ENCODE results near the gene PRDM11. TPM values are rescaled to one million over a fixed set of nuclear protein-coding genes. Genes with fewer than 3 reads are reported as not detected.

The PRDM11 gene
- total RNA-seq, 1 experiment from 2014 or later, result 12.6 TPM

GRCh38 chr11:45225277-45225676 is 78.8 kb downstream of the PRDM11 start:
- no peaks in the 10 kb centered on the region for H3K27me3 ChIP-seq (replicated peaks; ENCODE audit: insufficient read depth, low read depth, low read length, poor library complexity)
- no peaks in the 10 kb centered on the region for H3K36me3 ChIP-seq (ENCODE audit: insufficient read depth, low read length, poor library complexity, severe bottlenecking)
- H3K27ac ChIP-seq (ENCODE audit: low read depth, low read length, poor library complexity, severe bottlenecking), result no peak overlapping the region
- H3K4me1 ChIP-seq (ENCODE audit: insufficient read depth, low read length, poor library complexity, severe bottlenecking), result no peaks in the 10 kb centered on the region
- no peak for TF ChIP-seq CTCF (conservative IDR thresholded peaks at IDR 0.05; ENCODE audit: low read depth, low read length)
- TF ChIP-seq EZH2 (IDR thresholded peaks at IDR 0.05; ENCODE audit: borderline replicate concordance, low read depth, low read length, poor library complexity, severe bottlenecking), result no peak
- POLR2A ChIA-PET (ENCODE audit: low non-redundant PET), result no interaction called here
- DNase-seq (ENCODE audit: low spot score), result no peak
- CTCF ChIA-PET, result no interaction called here
- no TSS peak for BruUV-seq (replicated peaks)
- intact Hi-C loops (cut with micrococcal nuclease; ENCODE audit: unreplicated experiment), result no loop called here
- no peak overlapping the region for H3K4me3 ChIP-seq (ENCODE audit: low read depth, low read length, poor library complexity, severe bottlenecking)
- no peaks in the 10 kb centered on the region for H3K9me3 ChIP-seq (ENCODE audit: low read depth, low read length, poor library complexity, severe bottlenecking)

- CTCF ChIA-PET, result no interaction called here
- no peak overlapping the region for H3K4me3 ChIP-seq (ENCODE audit: low read depth, low read length, poor library complexity, severe bottlenecking)
- POLR2A ChIA-PET (ENCODE audit: low non-redundant PET), result no interaction called here
- H3K4me1 ChIP-seq (ENCODE audit: insufficient read depth, low read length, poor library complexity, severe bottlenecking), result no peaks in the 10 kb centered on the region
- H3K9me3 ChIP-seq (ENCODE audit: low read depth, low read length, poor library complexity, severe bottlenecking), result no peaks in the 10 kb centered on the region
- H3K27ac ChIP-seq (ENCODE audit: low read depth, low read length, poor library complexity, severe bottlenecking), result no peak overlapping the region
- intact Hi-C loops (cut with micrococcal nuclease; ENCODE audit: unreplicated experiment), result no loop called here
- no peak for DNase-seq (ENCODE audit: low spot score)
- no peak for TF ChIP-seq CTCF (conservative IDR thresholded peaks at IDR 0.05; ENCODE audit: low read depth, low read length)
- TF ChIP-seq EZH2 (IDR thresholded peaks at IDR 0.05; ENCODE audit: borderline replicate concordance, low read depth, low read length, poor library complexity, severe bottlenecking), result no peak
- H3K27me3 ChIP-seq (replicated peaks; ENCODE audit: insufficient read depth, low read depth, low read length, poor library complexity), result no peaks in the 10 kb centered on the region
- no TSS peak for BruUV-seq (replicated peaks)
- no peaks in the 10 kb centered on the region for H3K36me3 ChIP-seq (ENCODE audit: insufficient read depth, low read length, poor library complexity, severe bottlenecking)
These were observed 79.8 kb downstream of the PRDM11 start for GRCh38 chr11:45225961-45226871.

DNA sequence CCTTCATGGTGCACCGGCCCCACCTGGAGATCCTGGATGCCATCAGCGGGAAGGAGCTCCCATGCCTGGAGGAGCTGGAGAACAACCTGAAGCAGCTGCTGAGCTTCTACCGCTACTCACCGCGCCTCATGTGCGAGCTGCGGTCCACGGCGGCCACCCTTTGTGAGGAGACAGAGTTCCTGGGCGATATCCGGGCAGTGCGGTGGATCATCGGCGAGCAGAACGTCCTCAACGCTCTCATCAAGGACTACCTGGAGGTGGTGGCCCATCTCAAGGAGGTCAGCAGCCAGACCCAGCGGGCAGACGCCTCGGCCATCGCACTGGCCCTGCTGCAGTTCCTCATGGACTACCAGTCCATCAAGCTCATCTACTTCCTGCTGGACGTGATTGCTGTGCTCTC is 80.5 kb downstream of the PRDM11 start:
- Histone ChIP-seq H3K9me3 (ENCODE audit: low read depth, low read length, poor library complexity, severe bottlenecking) (no peaks in the 10 kb centered on the region), H3K27ac (ENCODE audit: low read depth, low read length, poor library complexity, severe bottlenecking) (no peak overlapping the region), H3K27me3 (replicated peaks; ENCODE audit: insufficient read depth, low read depth, low read length, poor library complexity) (no peaks in the 10 kb centered on the region), H3K36me3 (ENCODE audit: insufficient read depth, low read length, poor library complexity, severe bottlenecking) (no peaks in the 10 kb centered on the region), H3K4me1 (ENCODE audit: insufficient read depth, low read length, poor library complexity, severe bottlenecking) (no peaks in the 10 kb centered on the region), H3K4me3 (ENCODE audit: low read depth, low read length, poor library complexity, severe bottlenecking) (no peak overlapping the region)
- intact Hi-C loops (cut with micrococcal nuclease; ENCODE audit: unreplicated experiment), result no loop called here
- POLR2A ChIA-PET (ENCODE audit: low non-redundant PET), result no interaction called here
- no peak for TF ChIP-seq EZH2 (IDR thresholded peaks at IDR 0.05; ENCODE audit: borderline replicate concordance, low read depth, low read length, poor library complexity, severe bottlenecking)
- no peak for TF ChIP-seq CTCF (conservative IDR thresholded peaks at IDR 0.05; ENCODE audit: low read depth, low read length)
- no peak for DNase-seq (ENCODE audit: low spot score)
- no TSS peak for BruUV-seq (replicated peaks)
- CTCF ChIA-PET, result no interaction called here

Data from A673 (cell line).